HepG2 (cell line): ENCODE measurements around the gene METTL16. TPM values are rescaled to one million over a fixed set of nuclear protein-coding genes. Genes with fewer than 3 reads are reported as not detected.

Source experiments
- RXRA ChIP-seq: sonication (generic); formaldehyde crosslinking; IDR thresholded peaks from 2 replicates; pipeline ENCODE4 v1.5.1; 2020; ENCODE audit warnings: missing genetic modification reagents
- SRSF1 ChIP-seq: fragments of 200-400 bp; formaldehyde crosslinking; optimal IDR thresholded peaks from 2 replicates; pipeline ENCODE3; 2017; ENCODE audit warnings: mild to moderate bottlenecking, low read depth, low read length, moderate library complexity
- ZNF3 ChIP-seq: IDR thresholded peaks from 2 replicates; pipeline ENCODE4 v1.7.0; 2017; ENCODE audit warnings: inconsistent platforms
- ZNF367 ChIP-seq: sonication (generic); formaldehyde crosslinking; IDR thresholded peaks from 2 replicates; pipeline ENCODE4 v1.4.0; 2020; ENCODE audit warnings: missing genetic modification reagents, borderline replicate concordance
- ZNF547 ChIP-seq: sonication (generic); formaldehyde crosslinking; IDR thresholded peaks from 2 replicates; pipeline ENCODE4 v1.5.1; 2020; ENCODE audit warnings: mild to moderate bottlenecking, missing genetic modification reagents
- ZNF562 ChIP-seq: sonication (generic); formaldehyde crosslinking; IDR thresholded peaks from 2 replicates; pipeline ENCODE4 v1.8.0; 2022; ENCODE audit warnings: missing genetic modification reagents, borderline replicate concordance
- ZNF615 ChIP-seq: sonication (generic); formaldehyde crosslinking; IDR thresholded peaks from 2 replicates; pipeline ENCODE4 v1.5.0; 2020; ENCODE audit warnings: mild to moderate bottlenecking, missing genetic modification reagents, borderline replicate concordance
- polyA plus RNA-seq, 8 experiments: library from polyadenylated mRNA; depleted of rRNA in 3 of 8; stranded (reverse) in 7 of 8; unstranded in 1 of 8; fragments of >200 nt; fragmentation: Illumina TruSeq in 4 of 8; extraction: Trizol in 4 of 8; gene quantifications; 2 replicates each; pipeline versions ENCODE4 v1.2.1 to v1.2.3, GENCODE V29; 2011 to 2016; ENCODE audit warnings: low read depth in 4 of 8, missing spikeins in 1 of 8, mixed read lengths in 1 of 8; ENCODE audit not compliant: insufficient read depth in 1 of 8
- total RNA-seq, 5 experiments: library from RNA; depleted of rRNA; stranded (reverse); fragments of >200 nt; fragmentation: Illumina TruSeq; extraction: Trizol; gene quantifications; 2 replicates each; pipeline ENCODE4 v1.2.3, GENCODE V29; 2016; ENCODE audit warnings: low read depth in 1 of 5
- TF ChIP-seq, protein P1 (sequence below): sonication (generic); formaldehyde crosslinking; IDR thresholded peaks from 2 replicates; pipeline ENCODE4 v1.4.0; 2020; ENCODE audit warnings: mild to moderate bottlenecking, missing genetic modification reagents
- TF ChIP-seq, protein P2 (sequence below): sonication (generic); formaldehyde crosslinking; IDR thresholded peaks from 2 replicates; pipeline ENCODE4 v1.5.1; 2020; ENCODE audit warnings: missing genetic modification reagents, mild to moderate bottlenecking, borderline replicate concordance

Gene METTL16
- total and polyA plus RNA-seq, 2 of the 13 experiments (the other 11 are each of a cell fraction or from before 2014, with no cell fraction given): 11.6 to 18.5 TPM

DNA sequence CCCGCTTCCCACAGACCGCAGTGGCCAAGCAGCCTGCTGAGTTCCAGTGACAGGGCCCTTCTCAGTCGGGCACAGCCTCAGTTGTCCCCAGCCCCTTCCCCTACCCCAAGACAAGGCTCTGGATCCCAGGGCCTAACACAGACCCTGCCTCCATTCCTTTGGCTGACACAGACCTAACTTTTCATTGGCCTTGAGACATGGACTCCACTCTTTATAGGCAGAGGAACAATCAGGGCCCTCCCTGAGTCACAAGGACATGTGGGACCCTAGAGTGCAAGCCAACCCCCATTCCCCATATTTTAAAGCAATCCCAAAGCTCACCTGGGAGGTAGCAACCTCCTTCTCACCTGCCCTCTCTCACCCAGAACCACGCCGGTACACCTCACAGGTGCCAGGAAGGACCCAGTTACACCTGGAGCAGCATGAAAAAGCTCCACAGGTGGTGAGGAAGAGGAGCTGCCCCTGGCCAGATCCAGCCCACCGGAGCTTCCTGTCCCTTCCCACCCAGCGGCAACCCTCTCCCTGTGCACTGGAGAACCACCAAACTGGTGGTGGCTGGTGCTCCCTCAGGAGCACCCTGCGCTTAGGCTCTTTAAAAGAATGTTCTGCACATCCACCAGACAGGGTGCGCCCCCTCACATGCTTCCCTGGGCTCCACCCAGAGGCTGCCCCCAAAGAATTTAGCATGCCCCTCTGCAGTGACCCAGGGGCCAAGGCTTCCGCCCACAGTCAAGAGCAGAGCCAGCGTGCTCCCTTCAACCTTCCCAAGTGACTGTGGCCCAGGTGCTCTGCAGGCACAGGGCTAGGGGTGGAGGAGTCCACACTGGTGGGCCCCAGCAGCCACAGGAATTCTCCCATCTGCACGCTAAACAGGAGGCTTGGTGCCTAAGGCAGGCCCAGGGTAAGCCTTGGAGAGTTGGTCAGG, 114.2 kb downstream of the METTL16 start (continued):
- TF ChIP-seq, protein P1, sequence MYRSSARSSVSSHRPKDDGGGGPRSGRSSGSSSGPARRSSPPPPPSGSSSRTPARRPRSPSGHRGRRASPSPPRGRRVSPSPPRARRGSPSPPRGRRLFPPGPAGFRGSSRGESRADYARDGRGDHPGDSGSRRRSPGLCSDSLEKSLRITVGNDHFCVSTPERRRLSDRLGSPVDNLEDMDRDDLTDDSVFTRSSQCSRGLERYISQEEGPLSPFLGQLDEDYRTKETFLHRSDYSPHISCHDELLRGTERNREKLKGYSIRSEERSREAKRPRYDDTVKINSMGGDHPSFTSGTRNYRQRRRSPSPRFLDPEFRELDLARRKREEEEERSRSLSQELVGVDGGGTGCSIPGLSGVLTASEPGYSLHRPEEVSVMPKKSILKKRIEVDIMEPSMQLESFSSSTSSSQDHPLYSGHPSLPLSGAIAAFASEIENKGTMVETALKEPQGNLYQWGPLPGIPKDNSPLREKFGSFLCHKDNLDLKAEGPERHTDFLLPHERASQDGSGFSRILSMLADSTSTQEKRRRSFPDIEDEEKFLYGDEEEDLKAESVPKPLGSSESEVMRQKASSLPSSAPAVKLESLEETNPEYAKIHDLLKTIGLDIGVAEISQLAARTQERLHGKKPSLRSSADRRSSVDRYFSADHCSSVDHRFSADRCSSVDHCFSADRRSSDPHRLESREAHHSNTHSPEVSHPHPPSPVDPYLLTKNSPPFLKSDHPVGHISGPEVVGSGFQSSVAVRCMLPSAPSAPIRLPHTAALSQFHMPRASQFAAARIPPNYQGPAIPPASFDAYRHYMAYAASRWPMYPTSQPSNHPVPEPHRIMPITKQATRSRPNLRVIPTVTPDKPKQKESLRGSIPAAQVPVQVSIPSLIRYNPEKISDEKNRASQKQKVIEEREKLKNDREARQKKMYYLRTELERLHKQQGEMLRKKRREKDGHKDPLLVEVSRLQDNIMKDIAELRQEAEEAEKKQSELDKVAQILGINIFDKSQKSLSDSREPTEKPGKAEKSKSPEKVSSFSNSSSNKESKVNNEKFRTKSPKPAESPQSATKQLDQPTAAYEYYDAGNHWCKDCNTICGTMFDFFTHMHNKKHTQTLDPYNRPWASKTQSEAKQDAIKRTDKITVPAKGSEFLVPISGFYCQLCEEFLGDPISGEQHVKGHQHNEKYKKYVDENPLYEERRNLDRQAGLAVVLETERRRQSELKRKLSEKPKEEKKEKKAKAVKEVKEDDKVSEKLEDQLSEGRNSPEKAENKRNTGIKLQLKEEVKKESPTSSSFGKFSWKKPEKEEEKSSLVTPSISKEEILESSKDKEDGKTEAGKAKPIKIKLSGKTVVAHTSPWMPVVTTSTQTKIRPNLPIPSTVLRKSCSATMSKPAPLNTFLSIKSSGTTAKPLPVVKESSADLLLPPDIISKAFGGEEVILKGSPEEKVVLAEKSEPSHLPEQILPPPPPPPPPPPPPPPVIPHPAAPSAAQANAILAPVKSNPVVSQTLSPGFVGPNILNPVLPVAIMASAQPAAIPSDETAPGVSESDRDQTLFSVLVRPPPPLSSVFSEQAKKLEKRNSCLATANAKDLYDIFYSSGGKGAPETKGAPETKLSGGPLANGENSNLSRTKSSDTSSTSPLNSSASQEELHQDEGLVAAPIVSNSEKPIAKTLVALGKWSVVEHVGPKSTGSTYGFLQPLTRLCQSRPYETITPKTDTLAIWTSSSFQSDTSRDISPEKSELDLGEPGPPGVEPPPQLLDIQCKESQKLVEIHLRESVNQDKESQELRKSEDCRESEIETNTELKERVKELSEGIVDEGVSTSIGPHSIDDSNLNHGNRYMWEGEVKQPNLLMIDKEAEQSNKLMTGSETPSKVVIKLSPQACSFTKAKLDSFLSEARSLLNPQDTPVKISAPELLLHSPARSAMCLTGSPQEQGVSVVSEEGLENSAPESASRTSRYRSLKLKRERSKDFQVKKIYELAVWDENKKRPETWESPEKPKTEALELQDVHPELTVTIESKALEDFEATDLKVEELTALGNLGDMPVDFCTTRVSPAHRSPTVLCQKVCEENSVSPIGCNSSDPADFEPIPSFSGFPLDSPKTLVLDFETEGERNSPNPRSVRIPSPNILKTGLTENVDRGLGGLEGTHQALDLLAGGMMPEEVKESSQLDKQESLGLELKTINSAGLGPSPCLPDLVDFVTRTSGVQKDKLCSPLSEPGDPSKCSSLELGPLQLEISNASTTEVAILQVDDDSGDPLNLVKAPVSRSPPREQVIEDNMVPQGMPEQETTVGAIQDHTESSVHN (CRISPR knock-in tag): 0 out of 2 replicates have a peak, but pooled peaks have one; percentile 33
- TF ChIP-seq RXRA: peak; percentile 20; the same call in 1 of the 2 replicates
- TF ChIP-seq SRSF1: peak; percentile 18
- no peak for TF ChIP-seq ZNF367
- TF ChIP-seq ZNF615 (CRISPR knock-in tag): no peak
- TF ChIP-seq ZNF3 (CRISPR knock-in tag): 0 out of 2 replicates have a peak, but pooled peaks have one; percentile 7
- TF ChIP-seq, protein P2, sequence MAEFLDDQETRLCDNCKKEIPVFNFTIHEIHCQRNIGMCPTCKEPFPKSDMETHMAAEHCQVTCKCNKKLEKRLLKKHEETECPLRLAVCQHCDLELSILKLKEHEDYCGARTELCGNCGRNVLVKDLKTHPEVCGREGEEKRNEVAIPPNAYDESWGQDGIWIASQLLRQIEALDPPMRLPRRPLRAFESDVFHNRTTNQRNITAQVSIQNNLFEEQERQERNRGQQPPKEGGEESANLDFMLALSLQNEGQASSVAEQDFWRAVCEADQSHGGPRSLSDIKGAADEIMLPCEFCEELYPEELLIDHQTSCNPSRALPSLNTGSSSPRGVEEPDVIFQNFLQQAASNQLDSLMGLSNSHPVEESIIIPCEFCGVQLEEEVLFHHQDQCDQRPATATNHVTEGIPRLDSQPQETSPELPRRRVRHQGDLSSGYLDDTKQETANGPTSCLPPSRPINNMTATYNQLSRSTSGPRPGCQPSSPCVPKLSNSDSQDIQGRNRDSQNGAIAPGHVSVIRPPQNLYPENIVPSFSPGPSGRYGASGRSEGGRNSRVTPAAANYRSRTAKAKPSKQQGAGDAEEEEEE (CRISPR knock-in tag): no peak
- 0 out of 2 replicates have a peak, but pooled peaks have one; percentile 19 for TF ChIP-seq ZNF547
- no peak for TF ChIP-seq ZNF562 (CRISPR knock-in tag)
